BLaER1 treated with 17β-estradiol and CSF1 and Interleukin-3, amounts not matched to agents 10 nM and 100 nM (cell line): ENCODE results near the gene FAM131C.
A peak's percentile ranks its signal among the peaks of the same experiment; 100 is the strongest.
"Not testable (repeated sequence)": the region's sequence is repeated elsewhere in the genome, so short reads cannot be mapped to it uniquely, and the experiment has no call there.

ENCODE experiments used
- H3K27ac ChIP-seq, 11 experiments: shearing (Covaris generic); formaldehyde crosslinking; 2 replicates each; pipeline ENCODE4 v1.8.1; 2022
- H3K27me3 ChIP-seq, 11 experiments: shearing (Covaris generic); formaldehyde crosslinking; 2 replicates each; pipeline ENCODE4 v1.8.1; 2022
- H3K36me3 ChIP-seq, 11 experiments: shearing (Covaris generic); formaldehyde crosslinking; 2 replicates each; pipeline ENCODE4 v1.8.1; 2022
- H3K4me1 ChIP-seq, 10 experiments: shearing (Covaris generic); formaldehyde crosslinking; 2 replicates each; pipeline ENCODE4 v1.8.1; 2022
- H3K4me2 ChIP-seq, 11 experiments: shearing (Covaris generic); formaldehyde crosslinking; 2 replicates each; pipeline ENCODE4 v1.8.1; 2022
- H3K4me3 ChIP-seq, 10 experiments: shearing (Covaris generic); formaldehyde crosslinking; 2 replicates each; pipeline ENCODE4 v1.8.1; 2022
- H3K9ac ChIP-seq, 11 experiments: shearing (Covaris generic); formaldehyde crosslinking; 2 replicates each; pipeline ENCODE4 v1.8.1; 2022
- H3K9me3 ChIP-seq, 11 experiments: shearing (Covaris generic); formaldehyde crosslinking; replicated peaks in 1 of 11; 2 replicates each; pipeline ENCODE4 v1.8.1; 2022
- H4K20me1 ChIP-seq, 11 experiments: shearing (Covaris generic); formaldehyde crosslinking; 2 replicates each; pipeline ENCODE4 v1.8.1; 2022
- Cebpa-rat ChIP-seq, 11 experiments: shearing (Covaris generic); IDR thresholded peaks; 2 replicates each; pipeline ENCODE4 v1.8.1; 2022

The FAM131C gene

GRCh38 chr1:16063226-16063829, 10.1 kb downstream of the FAM131C start:
- peaks cover 0 to 4% (median 0%) of the 10 kb centered on the region in 11 experiments; a peak in 3 of 22 replicates for H4K20me1 ChIP-seq
- H3K9ac ChIP-seq: peak overlapping the region in 7 of 11 experiments; percentile 4 to 43 (median 11); a peak in 4 of 22 replicates
- peaks cover 26 to 54% (median 44%) of the 10 kb centered on the region in 10 experiments for H3K4me1 ChIP-seq
- no peak overlapping the region for H3K27ac ChIP-seq
- H3K4me3 ChIP-seq: no peak overlapping the region
- H3K36me3 ChIP-seq: no peaks in the 10 kb centered on the region
- H3K9me3 ChIP-seq: no peaks in the 10 kb centered on the region
- H3K4me2 ChIP-seq: peak overlapping the region; percentile 52 to 91 (median 87)
- no peak for TF ChIP-seq Cebpa-rat (IDR thresholded peaks at IDR 0.05)
- peaks cover 0 to 22% (median 0%) of the 10 kb centered on the region in 11 experiments; a peak in 4 of 22 replicates for H3K27me3 ChIP-seq

- H3K36me3 ChIP-seq, H3K9ac ChIP-seq, H3K27ac ChIP-seq, H4K20me1 ChIP-seq, H3K4me2 ChIP-seq, H3K4me3 ChIP-seq, H3K9me3 ChIP-seq: not testable (repeated sequence)
- H3K4me1 ChIP-seq: peaks cover 20 to 48% (median 38%) of the 10 kb centered on the region in 10 experiments
- H3K27me3 ChIP-seq: peaks cover 0 to 17% (median 0%) of the 10 kb centered on the region in 11 experiments; a peak in 3 of 22 replicates
Measured at GRCh38 chr1:16062687-16063075, 10.8 kb downstream of the FAM131C start.

GRCh38 chr1:16061989-16062686, 11.3 kb downstream of the FAM131C start:
- H4K20me1 ChIP-seq, H3K4me3 ChIP-seq, H3K4me2 ChIP-seq, H3K9ac ChIP-seq, H3K36me3 ChIP-seq, H3K27ac ChIP-seq, H3K9me3 ChIP-seq: not testable (repeated sequence)
- Histone ChIP-seq H3K4me1 (peaks cover 18 to 43% (median 32%) of the 10 kb centered on the region in 10 experiments), H3K27me3 (peaks cover 0 to 11% (median 0%) of the 10 kb centered on the region in 11 experiments; a peak in 2 of 22 replicates)

GRCh38 chr1:16061266-16061665, 12.2 kb downstream of the FAM131C start:
- H3K4me3 ChIP-seq: no peak overlapping the region
- peaks cover 18 to 35% (median 25%) of the 10 kb centered on the region in 10 experiments for H3K4me1 ChIP-seq
- TF ChIP-seq Cebpa-rat (IDR thresholded peaks at IDR 0.05): no peak
- no peak overlapping the region for H3K9ac ChIP-seq
- no peaks in the 10 kb centered on the region for H3K36me3 ChIP-seq
- H3K4me2 ChIP-seq: peak overlapping the region in 1 of 11 experiments; percentile 32; a peak in 1 of 22 replicates
- no peak overlapping the region for H3K27ac ChIP-seq
- peaks cover 0 to 4% (median 0%) of the 10 kb centered on the region in 11 experiments; a peak in 2 of 22 replicates for H4K20me1 ChIP-seq
- H3K9me3 ChIP-seq: no peaks in the 10 kb centered on the region
- peaks cover 0 to 10% (median 0%) of the 10 kb centered on the region in 11 experiments; a peak in 1 of 22 replicates for H3K27me3 ChIP-seq

- H3K4me1 ChIP-seq: peaks cover 9 to 33% (median 27%) of the 10 kb centered on the region in 10 experiments
- not testable (repeated sequence) for H3K4me2 ChIP-seq, H3K36me3 ChIP-seq, H4K20me1 ChIP-seq, H3K9me3 ChIP-seq, H3K9ac ChIP-seq, H3K4me3 ChIP-seq, H3K27ac ChIP-seq, H3K27me3 ChIP-seq
Measured at GRCh38 chr1:16058394-16059120, 14.9 kb downstream of the FAM131C start.

- not testable (repeated sequence) for H3K4me2 ChIP-seq, H3K27ac ChIP-seq, H3K4me3 ChIP-seq, H3K36me3 ChIP-seq, H3K9ac ChIP-seq, H4K20me1 ChIP-seq, H3K27me3 ChIP-seq, H3K9me3 ChIP-seq
- H3K4me1 ChIP-seq: peaks cover 6 to 28% (median 22%) of the 10 kb centered on the region in 10 experiments; a peak in 18 of 20 replicates
Measured at GRCh38 chr1:16057314-16057915, 16.0 kb downstream of the FAM131C start.

- not testable (repeated sequence) for H3K4me2 ChIP-seq, H4K20me1 ChIP-seq, H3K27me3 ChIP-seq, H3K9ac ChIP-seq, H3K9me3 ChIP-seq, H3K4me3 ChIP-seq, H3K27ac ChIP-seq, H3K36me3 ChIP-seq
- peaks cover 6 to 28% (median 22%) of the 10 kb centered on the region in 10 experiments; a peak in 18 of 20 replicates for H3K4me1 ChIP-seq
Measured at GRCh38 chr1:16056521-16056912, 16.9 kb downstream of the FAM131C start.

- Histone ChIP-seq H3K27ac (peak overlapping the region in 3 of 11 experiments; percentile 44 to 62 (median 46); a peak in 3 of 22 replicates), H3K27me3 (no peaks in the 10 kb centered on the region), H3K4me1 (peaks cover 6 to 25% (median 22%) of the 10 kb centered on the region in 10 experiments; a peak in 18 of 20 replicates), H3K36me3 (no peaks in the 10 kb centered on the region), H4K20me1 (no peaks in the 10 kb centered on the region), H3K9ac (peak overlapping the region in 1 of 11 experiments; percentile 36; a peak in 2 of 22 replicates), H3K4me3 (no peak overlapping the region), H3K9me3 (no peaks in the 10 kb centered on the region), H3K4me2 (peak overlapping the region; percentile 31 to 77 (median 62); a peak in 20 of 22 replicates)
- no peak for TF ChIP-seq Cebpa-rat (IDR thresholded peaks at IDR 0.05)
Measured at GRCh38 chr1:16055613-16056520, 17.6 kb downstream of the FAM131C start.
